ENCODE data around the gene ATXN7L3. TPM values are rescaled to one million over a fixed set of nuclear protein-coding genes. Genes with fewer than 3 reads are reported as not detected.

ATXN7L3 gene
- total and polyA plus RNA-seq, 4 donors, result 41.9 to 118 (median 78.4) TPM

GRCh38 chr17:44191941-44192496 is 7.7 kb downstream of the ATXN7L3 start:
- WGBS (ENCODE audit: insufficient coverage), result no CpG with 5 or more reads among the region's 7 CpGs
- peaks cover 11% of the 10 kb centered on the region for H3K4me1 ChIP-seq (ENCODE audit: control insufficient read depth, insufficient read depth, low read length)
- DNase-seq (ENCODE audit: low read depth in 4 of 6, low spot score in 6 of 6), result no peak
- no peak overlapping the region for H3K4me3 ChIP-seq (ENCODE audit: low read depth, low read length)
- H3K27ac ChIP-seq (ENCODE audit: low read depth, low read length), result no peak overlapping the region
- peaks cover 82% of the 10 kb centered on the region for H3K36me3 ChIP-seq (ENCODE audit: control insufficient read depth, insufficient read depth, low read length)
- H3K27me3 ChIP-seq (ENCODE audit: control insufficient read depth, insufficient read depth, low read length), result no peaks in the 10 kb centered on the region
- H3K9me3 ChIP-seq (ENCODE audit: control insufficient read depth, insufficient read depth, low read length), result no peaks in the 10 kb centered on the region

DNA sequence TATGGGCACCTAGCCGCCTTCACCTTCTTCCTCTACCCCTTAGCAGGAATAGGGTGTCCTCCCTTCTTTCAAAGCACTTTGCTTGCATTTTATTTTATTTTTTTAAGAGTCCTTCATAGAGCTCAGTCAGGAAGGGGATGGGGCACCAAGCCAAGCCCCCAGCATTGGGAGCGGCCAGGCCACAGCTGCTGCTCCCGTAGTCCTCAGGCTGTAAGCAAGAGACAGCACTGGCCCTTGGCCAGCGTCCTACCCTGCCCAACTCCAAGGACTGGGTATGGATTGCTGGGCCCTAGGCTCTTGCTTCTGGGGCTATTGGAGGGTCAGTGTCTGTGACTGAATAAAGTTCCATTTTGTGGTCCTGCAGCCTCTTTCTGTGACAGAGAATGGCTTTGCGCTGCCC is 8.3 kb downstream of the ATXN7L3 start:
- WGBS (ENCODE audit: insufficient coverage), result 47% methylated on average over 4 of the region's 5 CpGs
- peaks cover 75% of the 10 kb centered on the region for H3K36me3 ChIP-seq (ENCODE audit: control insufficient read depth, insufficient read depth, low read length)
- DNase-seq (ENCODE audit: low read depth in 4 of 6, low spot score in 6 of 6), result no peak
- no peak overlapping the region for H3K27ac ChIP-seq (ENCODE audit: low read depth, low read length)
- H3K9me3 ChIP-seq (ENCODE audit: control insufficient read depth, insufficient read depth, low read length), result no peaks in the 10 kb centered on the region
- H3K4me1 ChIP-seq (ENCODE audit: control insufficient read depth, insufficient read depth, low read length), result peaks cover 9% of the 10 kb centered on the region
- H3K4me3 ChIP-seq (ENCODE audit: low read depth, low read length), result no peak overlapping the region
- H3K27me3 ChIP-seq (ENCODE audit: control insufficient read depth, insufficient read depth, low read length), result no peaks in the 10 kb centered on the region

GRCh38 chr17:44190481-44190880 is 9.2 kb downstream of the ATXN7L3 start:
- no peak overlapping the region for H3K4me3 ChIP-seq (ENCODE audit: low read depth, low read length)
- no peaks in the 10 kb centered on the region for H3K9me3 ChIP-seq (ENCODE audit: control insufficient read depth, insufficient read depth, low read length)
- peaks cover 67% of the 10 kb centered on the region for H3K36me3 ChIP-seq (ENCODE audit: control insufficient read depth, insufficient read depth, low read length)
- 75% methylated on average over 6 of the region's 10 CpGs for whole genome bisulfite sequencing (ENCODE audit: insufficient coverage)
- DNase-seq (ENCODE audit: low read depth in 4 of 6, low spot score in 6 of 6), result no peak
- peaks cover 17% of the 10 kb centered on the region for H3K4me1 ChIP-seq (ENCODE audit: control insufficient read depth, insufficient read depth, low read length)
- H3K27ac ChIP-seq (ENCODE audit: low read depth, low read length), result no peak overlapping the region
- no peaks in the 10 kb centered on the region for H3K27me3 ChIP-seq (ENCODE audit: control insufficient read depth, insufficient read depth, low read length)

GRCh38 chr17:44188576-44189403 is 10.9 kb downstream of the ATXN7L3 start:
- Histone ChIP-seq H3K36me3 (ENCODE audit: control insufficient read depth, insufficient read depth, low read length) (peaks cover 50% of the 10 kb centered on the region), H3K27ac (ENCODE audit: low read depth, low read length) (no peak overlapping the region), H3K4me1 (ENCODE audit: control insufficient read depth, insufficient read depth, low read length) (peaks cover 21% of the 10 kb centered on the region), H3K27me3 (ENCODE audit: control insufficient read depth, insufficient read depth, low read length) (no peaks in the 10 kb centered on the region), H3K9me3 (ENCODE audit: control insufficient read depth, insufficient read depth, low read length) (no peaks in the 10 kb centered on the region), H3K4me3 (ENCODE audit: low read depth, low read length) (no peak overlapping the region)
- no peak for DNase-seq (ENCODE audit: low read depth in 4 of 6, low spot score in 6 of 6)
- WGBS (ENCODE audit: insufficient coverage), result 100% methylated on average over 1 of the region's 12 CpGs

- 7% methylated on average over 16 of the region's 32 CpGs for WGBS (ENCODE audit: insufficient coverage)
- H3K36me3 ChIP-seq (ENCODE audit: control insufficient read depth, insufficient read depth, low read length), result peaks cover 42% of the 10 kb centered on the region
- H3K4me3 ChIP-seq (ENCODE audit: low read depth, low read length), result peak overlapping the region; percentile 99
- H3K9me3 ChIP-seq (ENCODE audit: control insufficient read depth, insufficient read depth, low read length), result no peaks in the 10 kb centered on the region
- peak in 1 of 6 donors; percentile 38 for DNase-seq (ENCODE audit: low read depth in 4 of 6, low spot score in 6 of 6)
- no peaks in the 10 kb centered on the region for H3K27me3 ChIP-seq (ENCODE audit: control insufficient read depth, insufficient read depth, low read length)
- peak overlapping the region; percentile 95 for H3K27ac ChIP-seq (ENCODE audit: low read depth, low read length)
- peaks cover 21% of the 10 kb centered on the region for H3K4me1 ChIP-seq (ENCODE audit: control insufficient read depth, insufficient read depth, low read length)
Measured at GRCh38 chr17:44187131-44187899, 12.4 kb downstream of the ATXN7L3 start.

GRCh38 chr17:44186307-44187130 is 13.2 kb downstream of the ATXN7L3 start, which contains the start of gene TMUB2:
Gene TMUB2, plus strand, starts transcription at chr17:44186972. Its CDS starts 737 bp downstream, at chr17:44187709.
- H3K4me1 ChIP-seq (ENCODE audit: control insufficient read depth, insufficient read depth, low read length), result peaks cover 21% of the 10 kb centered on the region

GRCh38 chr17:44184212-44184810 is 15.4 kb downstream of the ATXN7L3 start:
- 95% methylated on average over 7 of the region's 8 CpGs for WGBS (ENCODE audit: insufficient coverage)
- Histone ChIP-seq H3K36me3 (ENCODE audit: control insufficient read depth, insufficient read depth, low read length) (peaks cover 25% of the 10 kb centered on the region), H3K27me3 (ENCODE audit: control insufficient read depth, insufficient read depth, low read length) (no peaks in the 10 kb centered on the region), H3K4me1 (ENCODE audit: control insufficient read depth, insufficient read depth, low read length) (peaks cover 21% of the 10 kb centered on the region), H3K9me3 (ENCODE audit: control insufficient read depth, insufficient read depth, low read length) (no peaks in the 10 kb centered on the region), H3K27ac (ENCODE audit: low read depth, low read length) (no peak overlapping the region), H3K4me3 (ENCODE audit: low read depth, low read length) (no peak overlapping the region)
- no peak for DNase-seq (ENCODE audit: low read depth in 4 of 6, low spot score in 6 of 6)

More at GRCh38 chr17:44186307-44187130, 13.2 kb downstream of the ATXN7L3 start, which contains the start of gene TMUB2:
- DNase-seq (ENCODE audit: low read depth in 4 of 6, low spot score in 6 of 6), result peak; percentile 95 to 100 (median 98)
- peak within 1 kb of the TSS; percentile 95 for H3K27ac ChIP-seq (ENCODE audit: low read depth, low read length)
- 0% methylated on average over 50 of the region's 50 CpGs for WGBS (ENCODE audit: insufficient coverage)
- H3K36me3 ChIP-seq (ENCODE audit: control insufficient read depth, insufficient read depth, low read length), result peaks cover 42% of the 10 kb centered on the region
- no peaks in the 10 kb centered on the region for H3K27me3 ChIP-seq (ENCODE audit: control insufficient read depth, insufficient read depth, low read length)
- H3K4me3 ChIP-seq (ENCODE audit: low read depth, low read length), result peak within 1 kb of the TSS; percentile 99
- no peaks in the 10 kb centered on the region for H3K9me3 ChIP-seq (ENCODE audit: control insufficient read depth, insufficient read depth, low read length)

GRCh38 chr17:44183024-44183423 is 16.7 kb downstream of the ATXN7L3 start:
- peaks cover 31% of the 10 kb centered on the region for H3K36me3 ChIP-seq (ENCODE audit: control insufficient read depth, insufficient read depth, low read length)
- no peaks in the 10 kb centered on the region for H3K27me3 ChIP-seq (ENCODE audit: control insufficient read depth, insufficient read depth, low read length)
- H3K27ac ChIP-seq (ENCODE audit: low read depth, low read length), result no peak overlapping the region
- H3K4me3 ChIP-seq (ENCODE audit: low read depth, low read length), result no peak overlapping the region
- DNase-seq (ENCODE audit: low read depth in 4 of 6, low spot score in 6 of 6), result no peak
- H3K9me3 ChIP-seq (ENCODE audit: control insufficient read depth, insufficient read depth, low read length), result no peaks in the 10 kb centered on the region
- no CpG with 5 or more reads among the region's 2 CpGs for WGBS (ENCODE audit: insufficient coverage)
- H3K4me1 ChIP-seq (ENCODE audit: control insufficient read depth, insufficient read depth, low read length), result peaks cover 17% of the 10 kb centered on the region

Data from spinal cord (tissue), 10 donors.